SIG-M5 (cell line): ENCODE results near the gene ACOD1.

Experiments used
- DNase-seq: peaks from one replicate; lab custom pipeline; 2025; lab: John Stamatoyannopoulos, UW

ACOD1 gene

GRCh38 chr13:76991796-76992547 is 43.7 kb downstream of the ACOD1 start, which contains the start of gene CLN5:
Gene CLN5, plus strand, starts transcription at chr13:76992081. Its CDS starts 18 bp downstream, at chr13:76992099.
- DNase-seq, result peak; percentile 86

- no peak for DNase-seq
Observed at GRCh38 chr13:76992548-76993001, 44.3 kb downstream of the ACOD1 start.

- DNase-seq, result no peak
Observed at GRCh38 chr13:76993021-76993420, 44.7 kb downstream of the ACOD1 start.

- DNase-seq, result no peak
Observed at GRCh38 chr13:76993473-76993872, 45.2 kb downstream of the ACOD1 start.

DNA sequence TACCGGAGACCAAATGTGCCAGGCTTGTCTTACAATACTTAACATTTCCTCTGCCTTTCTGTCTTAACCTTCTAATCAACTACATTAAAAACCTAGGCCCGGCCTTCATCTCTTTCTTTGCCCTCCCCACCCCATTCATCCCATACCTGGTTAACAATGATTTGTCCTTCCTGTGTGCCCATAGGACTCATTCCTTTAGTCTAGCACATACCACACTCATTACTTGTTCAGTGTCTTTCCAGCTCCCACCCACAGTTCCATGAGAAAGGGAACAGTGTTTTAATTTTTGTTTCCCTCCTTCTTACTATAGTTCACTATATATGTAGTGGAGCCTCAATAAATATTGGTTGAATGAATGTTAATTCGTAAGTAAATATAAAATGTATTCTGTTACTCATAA is 46.0 kb downstream of the ACOD1 start:
- no peak for DNase-seq

DNA sequence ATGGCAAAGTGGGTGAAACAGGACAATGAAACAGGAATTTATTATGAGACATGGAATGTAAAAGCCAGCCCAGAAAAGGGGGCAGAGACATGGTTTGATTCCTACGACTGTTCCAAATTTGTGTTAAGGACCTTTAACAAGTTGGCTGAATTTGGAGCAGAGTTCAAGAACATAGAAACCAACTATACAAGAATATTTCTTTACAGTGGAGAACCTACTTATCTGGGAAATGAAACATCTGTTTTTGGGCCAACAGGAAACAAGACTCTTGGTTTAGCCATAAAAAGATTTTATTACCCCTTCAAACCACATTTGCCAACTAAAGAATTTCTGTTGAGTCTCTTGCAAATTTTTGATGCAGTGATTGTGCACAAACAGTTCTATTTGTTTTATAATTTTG is 52.2 kb downstream of the ACOD1 start:
- DNase-seq, result no peak

DNA sequence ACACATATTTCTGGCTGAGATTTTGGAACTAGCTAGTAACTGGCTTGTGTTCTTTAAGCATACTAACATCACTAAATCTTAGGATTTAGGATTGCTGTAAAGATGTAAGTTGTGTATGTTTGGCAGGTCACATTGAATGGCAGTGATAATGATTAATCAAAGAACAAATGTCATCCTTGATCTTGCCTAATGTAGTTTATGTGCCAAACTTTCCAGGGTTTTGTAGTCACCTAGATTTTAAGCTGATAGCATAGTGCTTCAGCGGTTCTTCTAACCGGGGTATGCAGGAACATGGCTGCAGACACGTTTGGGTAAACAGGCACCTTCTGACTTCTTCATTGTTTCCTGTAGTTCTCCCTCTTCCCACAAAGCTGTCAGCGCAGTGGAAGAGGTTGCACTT is 53.2 kb downstream of the ACOD1 start:
- DNase-seq, result no peak

- no peak for DNase-seq
Observed at GRCh38 chr13:77001963-77002587, 53.8 kb downstream of the ACOD1 start.

DNA sequence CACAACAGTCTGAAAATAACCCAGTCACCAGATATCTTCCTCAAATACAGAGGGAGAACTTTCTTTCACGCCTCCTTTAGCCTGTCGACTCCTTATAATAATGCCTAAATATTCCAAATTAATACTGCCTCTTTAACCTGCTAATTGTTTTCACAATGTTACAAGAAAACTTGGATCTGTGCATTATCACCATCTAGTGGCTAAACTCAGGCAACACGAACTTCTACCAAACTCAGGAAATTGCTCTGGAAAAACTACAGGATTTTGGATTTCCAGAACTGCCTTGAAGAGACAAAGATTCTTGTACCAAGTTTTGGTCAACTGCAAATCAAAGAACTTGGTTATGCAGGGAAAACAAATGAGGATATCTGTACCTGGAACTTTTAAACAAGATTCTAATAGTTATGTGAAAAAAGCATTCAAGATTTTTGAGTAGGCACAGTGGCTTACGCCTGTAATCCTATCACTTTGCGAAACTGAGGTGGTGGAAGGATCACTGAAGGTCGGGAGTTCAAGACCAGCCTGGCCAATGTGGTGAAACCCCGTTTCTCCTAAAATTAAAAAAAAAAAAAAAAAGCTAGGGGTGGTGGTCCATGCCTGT is 54.4 kb downstream of the ACOD1 start:
- no peak for DNase-seq
